Psoas muscle (tissue), 8 donors: ENCODE data around the gene ZNF598. TPM values are rescaled to one million over a fixed set of nuclear protein-coding genes. Genes with fewer than 3 reads are reported as not detected.

Source experiments
- ATAC-seq, 4 donors: fragments of 200-7000 bp; cut with Tn5 transposase; one replicate each; pipeline ENCODE4 v1.9.1; 2020; ENCODE audit warnings: moderate library complexity in 3 of 4, mild to moderate bottlenecking in 2 of 4
- DNase-seq, 2 donors: peaks; one replicate each; pipeline ENCODE4 v3.0.0-alpha.2; 2020
- H3K27ac ChIP-seq: fragments of 200-600 bp; one replicate; pipeline ENCODE4 v1.8.0; 2022
- H3K27me3 ChIP-seq, 3 donors: fragments of 200-600 bp in 1 of 3; one replicate each; pipeline versions ENCODE4 v1.6.1 to v1.8.0; 2013 to 2022; ENCODE audit warnings: low read length in 2 of 3, mild to moderate bottlenecking in 2 of 3, moderate library complexity in 1 of 3; ENCODE audit not compliant: insufficient read depth in 3 of 3
- H3K36me3 ChIP-seq, 2 donors: fragments of 200-600 bp in 1 of 2; one replicate each; pipeline versions ENCODE4 v1.6.1 to v1.8.0; 2013 to 2022; ENCODE audit warnings: low read depth in 1 of 2, mild to moderate bottlenecking in 1 of 2, moderate library complexity in 1 of 2; ENCODE audit not compliant: insufficient read depth in 1 of 2
- H3K4me1 ChIP-seq: fragments of 200-600 bp; one replicate; pipeline ENCODE4 v1.8.0; 2022
- H3K4me3 ChIP-seq: fragments of 200-600 bp; one replicate; pipeline ENCODE4 v1.8.0; 2022; ENCODE audit warnings: mild to moderate bottlenecking
- H3K9me3 ChIP-seq: fragments of 200-600 bp; one replicate; pipeline ENCODE4 v1.8.0; 2022
- WGBS, 3 donors: extraction: QIAGEN DNeasy Blood & Tissue Kit; methylation state at CpG; one replicate each; pipeline versions ENCODE4 v1.1.6 to v1.1.7; 2013; 5-methylcytosine and 5-hydroxymethylcytosine counted together
- intact Hi-C, 2 donors: fragments of 100-400 bp; cut with DNase I; formaldehyde crosslinking; loops; one replicate each; pipeline versions ENCODE4 v1.11.0 to v1.14.2; 2022
- polyA plus RNA-seq, 3 donors: library from polyadenylated mRNA; stranded (reverse); fragments of 200-250 nt; gene quantifications; one replicate each; pipeline ENCODE4 v1.2.3, GENCODE V29; 2013
- total RNA-seq, 4 donors: library from RNA; stranded (reverse); fragmentation: NEBNext Ultra II Directional in 2 of 4; extraction: Animal tissue kit (Norgen Biotek cat#: 25700) in 2 of 4; gene quantifications; one replicate each; pipeline versions ENCODE4 v1.2.1 to v1.2.4, GENCODE V29; 2021 to 2023
- TF ChIP-seq, protein P1 (sequence below): fragments of 200-600 bp; IDR thresholded peaks from one replicate; pipeline ENCODE4 v1.8.0; 2022; ENCODE audit warnings: antibody characterized with exemption
- donor health status: healthy with polysubstance abuse.
- donor health status: DM: no; HTN: no; CAD: no; lungs with moderate emphysema.
- donor health status: Bipolar disorder and iron deficiency.
- donor health status: healthy.
- donor health status: DM: yes; HTN: yes; CAD: no.
- donor health status: DM: no; HTN: no; CAD: no.
- donor health status: DM: no; HTN: no; CAD: no.
- donor health status: DM: yes; HTN: yes; CAD: no.

The ZNF598 gene
- total and polyA plus RNA-seq, 7 donors: 27.4 to 58.8 (median 46.0) TPM

DNA sequence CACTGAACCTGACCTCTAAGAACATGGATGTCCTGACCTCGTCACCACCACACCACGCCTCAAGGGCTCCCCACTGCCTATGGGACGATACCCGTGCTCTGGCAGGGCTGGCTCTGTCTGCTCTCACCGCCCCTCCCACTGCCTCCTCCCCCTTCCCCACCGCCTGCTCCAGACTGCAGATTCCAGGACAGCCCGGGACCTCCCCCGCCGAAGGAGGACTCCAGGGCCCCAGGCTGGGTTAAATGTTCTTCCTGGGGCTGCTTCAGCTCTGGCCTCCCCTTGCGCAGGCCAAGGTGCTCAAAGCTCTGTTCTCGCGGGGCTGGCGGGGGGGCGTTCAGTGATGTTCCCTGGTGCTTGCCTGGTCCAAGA lies 13.1 kb upstream of the ZNF598 start:
- WGBS, 3 donors: 1 to 3% (median 2%) methylated on average over 13 to 14 of the region's 14 CpGs
- TF ChIP-seq, protein P1, sequence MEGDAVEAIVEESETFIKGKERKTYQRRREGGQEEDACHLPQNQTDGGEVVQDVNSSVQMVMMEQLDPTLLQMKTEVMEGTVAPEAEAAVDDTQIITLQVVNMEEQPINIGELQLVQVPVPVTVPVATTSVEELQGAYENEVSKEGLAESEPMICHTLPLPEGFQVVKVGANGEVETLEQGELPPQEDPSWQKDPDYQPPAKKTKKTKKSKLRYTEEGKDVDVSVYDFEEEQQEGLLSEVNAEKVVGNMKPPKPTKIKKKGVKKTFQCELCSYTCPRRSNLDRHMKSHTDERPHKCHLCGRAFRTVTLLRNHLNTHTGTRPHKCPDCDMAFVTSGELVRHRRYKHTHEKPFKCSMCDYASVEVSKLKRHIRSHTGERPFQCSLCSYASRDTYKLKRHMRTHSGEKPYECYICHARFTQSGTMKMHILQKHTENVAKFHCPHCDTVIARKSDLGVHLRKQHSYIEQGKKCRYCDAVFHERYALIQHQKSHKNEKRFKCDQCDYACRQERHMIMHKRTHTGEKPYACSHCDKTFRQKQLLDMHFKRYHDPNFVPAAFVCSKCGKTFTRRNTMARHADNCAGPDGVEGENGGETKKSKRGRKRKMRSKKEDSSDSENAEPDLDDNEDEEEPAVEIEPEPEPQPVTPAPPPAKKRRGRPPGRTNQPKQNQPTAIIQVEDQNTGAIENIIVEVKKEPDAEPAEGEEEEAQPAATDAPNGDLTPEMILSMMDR: no peak
- Histone ChIP-seq H3K36me3 (no peaks in the 10 kb centered on the region), H3K4me3 (peak overlapping the region; percentile 46), H3K4me1 (peaks cover 19% of the 10 kb centered on the region), H3K27me3 (peaks cover 0 to 27% (median 18%) of the 10 kb centered on the region in 3 donors), H3K9me3 (no peaks in the 10 kb centered on the region), H3K27ac (no peak overlapping the region)
- DNase-seq: no peak
- ATAC-seq: peak; percentile 4 to 11 (median 8)
- intact Hi-C loops: loop anchor here (2.0 to 5.0 kb wide), 2 partner anchors 118 to 130 kb away; no protein-coding TSS in a partner anchor

DNA sequence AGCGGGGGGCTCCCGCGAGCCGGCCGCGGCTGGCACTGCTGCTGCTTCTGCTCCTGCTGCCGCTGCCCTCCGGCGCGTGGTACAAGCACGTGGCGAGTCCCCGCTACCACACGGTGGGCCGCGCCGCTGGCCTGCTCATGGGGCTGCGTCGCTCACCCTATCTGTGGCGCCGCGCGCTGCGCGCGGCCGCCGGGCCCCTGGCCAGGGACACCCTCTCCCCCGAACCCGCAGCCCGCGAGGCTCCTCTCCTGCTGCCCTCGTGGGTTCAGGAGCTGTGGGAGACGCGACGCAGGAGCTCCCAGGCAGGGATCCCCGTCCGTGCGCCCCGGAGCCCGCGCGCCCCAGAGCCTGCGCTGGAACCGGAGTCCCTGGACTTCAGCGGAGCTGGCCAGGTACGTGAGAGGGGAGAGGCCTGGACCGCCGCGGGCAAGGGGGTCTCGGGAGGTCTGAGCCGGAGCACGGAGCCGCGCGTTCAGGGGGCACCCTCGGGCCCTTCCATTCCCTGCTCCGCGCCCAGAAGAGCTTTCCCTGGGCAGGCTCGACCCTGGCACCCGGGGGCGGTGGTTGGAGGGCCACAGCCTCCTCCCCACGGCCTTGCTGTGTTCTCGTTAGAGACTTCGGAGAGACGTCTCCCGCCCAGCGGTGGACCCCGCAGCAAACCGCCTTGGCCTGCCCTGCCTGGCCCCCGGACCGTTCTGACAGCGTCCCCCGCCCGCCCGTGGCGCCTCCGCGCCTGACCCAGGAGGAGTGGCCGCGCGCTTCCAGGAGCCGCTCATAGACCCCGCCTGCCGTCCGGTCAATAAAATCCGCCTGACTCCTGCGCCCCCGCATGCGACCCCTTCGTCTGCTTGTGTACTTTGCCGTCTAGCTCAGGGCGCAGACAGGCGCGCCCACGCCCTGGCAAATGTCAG lies 10.6 kb upstream of the ZNF598 start:
- TF ChIP-seq, protein P1: no peak
- H3K9me3 ChIP-seq: no peaks in the 10 kb centered on the region
- 2 to 4% (median 3%) methylated on average over 53 to 96 of the region's 96 CpGs for WGBS, 3 donors
- H3K4me1 ChIP-seq: peaks cover 3% of the 10 kb centered on the region
- ATAC-seq (no peak), DNase-seq (no peak)
- no peaks in the 10 kb centered on the region for H3K36me3 ChIP-seq
- H3K4me3 ChIP-seq: peak overlapping the region; percentile 43
- H3K27ac ChIP-seq: no peak overlapping the region
- peaks cover 0 to 27% (median 18%) of the 10 kb centered on the region in 3 donors for H3K27me3 ChIP-seq
- intact Hi-C loops: loop anchor here in 1 of 2 donors (5.0 kb wide), 1 partner anchor 132 kb away; no protein-coding TSS in a partner anchor

DNA sequence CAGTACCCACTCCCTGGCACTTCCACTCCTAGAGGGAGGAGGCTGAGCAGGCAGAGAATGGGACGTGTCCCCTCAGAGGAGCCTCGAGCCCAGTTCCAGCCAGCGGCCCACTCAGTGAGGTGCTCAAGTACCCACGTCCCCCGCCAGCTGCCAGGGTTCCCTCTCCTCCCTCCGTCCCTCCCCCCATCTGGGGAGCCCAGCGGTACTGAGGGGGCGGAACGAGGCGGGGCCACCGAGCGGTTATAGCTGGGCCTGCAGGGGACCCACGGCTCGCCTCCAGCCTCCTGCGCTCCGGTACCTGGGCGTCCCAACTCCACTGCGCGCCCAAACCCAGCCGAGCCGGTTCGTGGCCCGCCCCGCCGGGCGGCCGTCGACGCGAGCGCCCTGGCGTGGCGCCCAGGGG lies 9.9 kb upstream of the ZNF598 start, which contains the start of gene NPW:
NPW (plus strand) TSS at position 268 of the 403 bp plus-strand sequence.
- peaks cover 0 to 27% (median 18%) of the 10 kb centered on the region in 3 donors for H3K27me3 ChIP-seq
- 3 to 6% (median 5%) methylated on average over 13 to 33 of the region's 33 CpGs for WGBS, 3 donors
- intact Hi-C loops: no loop called here
- TF ChIP-seq, protein P1: no peak
- H3K36me3 ChIP-seq: no peaks in the 10 kb centered on the region
- no peaks in the 10 kb centered on the region for H3K9me3 ChIP-seq
- H3K27ac ChIP-seq: no peak within 1 kb of the TSS
- H3K4me3 ChIP-seq: peak within 1 kb of the TSS; percentile 43
- DNase-seq (no peak), ATAC-seq (no peak)
- H3K4me1 ChIP-seq: peaks cover 3% of the 10 kb centered on the region

DNA sequence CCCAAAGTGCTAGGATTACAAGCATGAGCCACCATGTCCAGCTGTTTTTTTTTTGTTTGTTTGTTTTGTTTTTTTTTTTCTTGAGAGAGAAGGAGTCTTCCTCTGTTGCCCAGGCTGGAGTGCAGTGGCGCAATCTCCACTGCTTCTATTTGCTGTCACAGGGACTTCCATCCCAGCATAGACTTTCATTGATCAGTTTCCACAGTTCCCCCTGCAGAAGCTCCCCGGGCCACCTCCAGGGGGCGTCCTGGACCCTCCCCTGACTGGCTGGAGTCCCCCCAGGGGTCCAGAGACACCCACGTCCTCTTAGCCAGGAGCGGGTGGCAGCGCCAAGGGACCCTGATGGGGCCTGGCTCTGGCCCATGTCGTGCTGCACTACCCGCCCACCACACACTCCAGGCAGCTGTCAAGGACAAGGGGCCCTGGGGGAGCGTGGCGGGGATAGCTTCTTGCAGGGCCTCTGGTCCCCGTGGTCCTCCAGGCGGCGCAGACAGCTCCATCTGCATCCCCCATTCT lies 6.8 kb upstream of the ZNF598 start:
- TF ChIP-seq, protein P1: peak; percentile 13
- peak in 1 of 2 donors; percentile 47 for DNase-seq
- H3K9me3 ChIP-seq: no peaks in the 10 kb centered on the region
- no peak overlapping the region for H3K27ac ChIP-seq
- intact Hi-C loops: no loop called here
- ATAC-seq: no peak
- no peaks in the 10 kb centered on the region for H3K4me1 ChIP-seq
- no peaks in the 10 kb centered on the region for H3K36me3 ChIP-seq
- 27 to 35% (median 34%) methylated on average over 13 of the region's 13 CpGs for WGBS, 3 donors
- H3K27me3 ChIP-seq: peaks cover 0 to 24% (median 15%) of the 10 kb centered on the region in 3 donors
- H3K4me3 ChIP-seq: no peak overlapping the region
